G401.6 (cell line): ENCODE data around the gene CERS1.

Experiments used
- FAIRE-seq: peaks from 2 replicates; lab custom pipeline; 2012; peaks lifted over from hg19 to GRCh38; lab: Jason Lieb, UNC

Gene CERS1

GRCh38 chr19:18898607-18899408 lies 2.9 kb upstream of the CERS1 start:
- FAIRE-seq, result no peak

- FAIRE-seq, result no peak
Observed at GRCh38 chr19:18898081-18898606, 2.2 kb upstream of the CERS1 start.

GRCh38 chr19:18897094-18898029 lies 1.4 kb upstream of the CERS1 start:
- FAIRE-seq, result no peak

- FAIRE-seq, result no peak
Observed at GRCh38 chr19:18896421-18896841, 473 bp upstream of the CERS1 start.

- FAIRE-seq, result no peak
Observed at GRCh38 chr19:18895038-18895823, 727 bp downstream of the CERS1 start.

GRCh38 chr19:18894254-18895037 lies 1.5 kb downstream of the CERS1 start:
- FAIRE-seq, result no peak

GRCh38 chr19:18893587-18894253 lies 2.2 kb downstream of the CERS1 start:
- no peak for FAIRE-seq

- FAIRE-seq, result no peak
Observed at GRCh38 chr19:18889949-18890745, 5.8 kb downstream of the CERS1 start.

- FAIRE-seq, result no peak
Observed at GRCh38 chr19:18886972-18887371, 9.0 kb downstream of the CERS1 start.

- FAIRE-seq, result no peak
Observed at GRCh38 chr19:18883526-18884304, 12.2 kb downstream of the CERS1 start.

- FAIRE-seq, result no peak
Observed at GRCh38 chr19:18881491-18881890, 14.5 kb downstream of the CERS1 start.

- no peak for FAIRE-seq
Observed at GRCh38 chr19:18879579-18880373, 16.2 kb downstream of the CERS1 start.

- FAIRE-seq, result no peak
Observed at GRCh38 chr19:18878858-18879578, 16.9 kb downstream of the CERS1 start.

- FAIRE-seq, result no peak
Observed at GRCh38 chr19:18878058-18878797, 17.7 kb downstream of the CERS1 start.

- FAIRE-seq, result no peak
Observed at GRCh38 chr19:18876865-18877264, 19.1 kb downstream of the CERS1 start.

- FAIRE-seq, result no peak
Observed at GRCh38 chr19:18875726-18876125, 20.2 kb downstream of the CERS1 start.

GRCh38 chr19:18871543-18871942 lies 24.4 kb downstream of the CERS1 start:
- no peak for FAIRE-seq
